Fibroblast of mammary gland (primary cell): ENCODE results near the gene RPLP1.

ENCODE experiments used
- DNase-seq: peaks from one replicate; pipeline ENCODE4 v3.0.0-alpha.2; 2010; ENCODE audit warnings: low read depth
- H3K4me3 ChIP-seq: 2 replicates; pipeline ENCODE4 v1.5.1; 2011; ENCODE audit warnings: low read depth, mild to moderate bottlenecking, low read length, moderate library complexity; ENCODE audit not compliant: control insufficient read depth
- CTCF ChIP-seq: conservative IDR thresholded peaks from 2 replicates; pipeline ENCODE4 v1.5.1; 2011; ENCODE audit warnings: low read depth, low read length, inconsistent platforms; ENCODE audit not compliant: control insufficient read depth, insufficient read depth

The RPLP1 gene

GRCh38 chr15:69452692-69453521 is at the start of gene RPLP1:
RPLP1 (plus strand) TSS chr15:69452818; CDS start chr15:69452949, 131 bp downstream.
- no peak for TF ChIP-seq CTCF

GRCh38 chr15:69403594-69403993 is 49.0 kb upstream of the RPLP1 start:
- no peak for TF ChIP-seq CTCF
- peak; percentile 91 for DNase-seq
- no peak overlapping the region for H3K4me3 ChIP-seq

More at GRCh38 chr15:69452692-69453521, at the start of gene RPLP1:
- DNase-seq = peak; percentile 94
- peak within 1 kb of the TSS; percentile 79 for H3K4me3 ChIP-seq

GRCh38 chr15:69405110-69405509 is 47.5 kb upstream of the RPLP1 start:
- DNase-seq = no peak
- H3K4me3 ChIP-seq = no peak overlapping the region
- no peak for TF ChIP-seq CTCF

- no peak for TF ChIP-seq CTCF
- DNase-seq = no peak
- no peak overlapping the region for H3K4me3 ChIP-seq
Measured at GRCh38 chr15:69407719-69408400, 44.8 kb upstream of the RPLP1 start.

- no peak for TF ChIP-seq CTCF
- DNase-seq = no peak
- H3K4me3 ChIP-seq = no peak overlapping the region
Measured at GRCh38 chr15:69408841-69409240, 43.8 kb upstream of the RPLP1 start.

GRCh38 chr15:69410248-69410874 is 42.3 kb upstream of the RPLP1 start:
- H3K4me3 ChIP-seq = no peak overlapping the region
- TF ChIP-seq CTCF = peak; percentile 28
- DNase-seq = no peak
